Esophagus muscularis mucosa (tissue), 4 donors: ENCODE results near the gene NRG2. TPM values are rescaled to one million over a fixed set of nuclear protein-coding genes. Genes with fewer than 3 reads are reported as not detected.

Source experiments
- DNase-seq: peaks from one replicate; pipeline ENCODE4 v3.0.0-alpha.2; 2017; ENCODE audit errors: extremely low spot score
- H3K27ac ChIP-seq, 4 donors: fragments of 200-600 bp; sonication (generic); replicated peaks in 1 of 4; 1 replicate in 3 of 4; 2 replicates in 1 of 4; pipeline ENCODE4 v1.5.1; 2016 to 2019; ENCODE audit warnings: mild to moderate bottlenecking in 1 of 4
- H3K27me3 ChIP-seq, 4 donors: fragments of 200-600 bp; sonication (generic); one replicate each; pipeline versions ENCODE4 v1.5.1 to v1.6.0; 2016 to 2019
- H3K36me3 ChIP-seq, 4 donors: fragments of 200-600 bp; sonication (generic); one replicate each; pipeline ENCODE4 v1.5.1; 2016 to 2019
- H3K4me1 ChIP-seq, 4 donors: fragments of 200-600 bp; sonication (generic); one replicate each; pipeline ENCODE4 v1.5.1; 2016 to 2019
- H3K4me3 ChIP-seq, 4 donors: fragments of 200-600 bp; sonication (generic); 1 replicate in 2 of 4; 2 replicates in 2 of 4; pipeline ENCODE4 v1.5.1; 2016 to 2019; ENCODE audit warnings: mild to moderate bottlenecking in 4 of 4, moderate library complexity in 1 of 4
- H3K9me3 ChIP-seq, 4 donors: fragments of 200-600 bp; sonication (generic); 1 replicate in 3 of 4; 2 replicates in 1 of 4; pipeline ENCODE4 v1.5.1; 2016 to 2019
- EP300 ChIP-seq: sonication (generic); formaldehyde crosslinking; IDR thresholded peaks from one replicate; pipeline ENCODE4 v1.6.1; 2017; ENCODE audit warnings: antibody characterized with exemption
- POLR2A ChIP-seq: fragments of 450-650 bp; IDR thresholded peaks from one replicate; pipeline ENCODE4 v1.6.1; 2017; ENCODE audit warnings: antibody characterized with exemption, moderate library complexity, mild to moderate bottlenecking, low read depth
- POLR2AphosphoS5 ChIP-seq, 2 donors: sonication (generic); formaldehyde crosslinking; IDR thresholded peaks; one replicate each; pipeline ENCODE4 v1.6.1; 2017; ENCODE audit warnings: antibody characterized with exemption in 2 of 2
- WGBS: methylation state at CpG from one replicate; pipeline ENCODE4 v1.1.5; 2018; 5-methylcytosine and 5-hydroxymethylcytosine counted together
- intact Hi-C: fragments of 100-400 bp; cut with DNase I; formaldehyde crosslinking; loops from one replicate; pipeline ENCODE4 v1.15.1; 2023
- total RNA-seq, 4 donors: library from RNA; depleted of rRNA; stranded (reverse); fragments of >200 nt; gene quantifications; one replicate each; pipeline versions ENCODE4 v1.1.0 to v1.2.1, GENCODE V29; 2016
- TF ChIP-seq, protein P1 (sequence below), 3 experiments: fragments of 200-600 bp in 2 of 3; fragments of 450-650 bp in 1 of 3; sonication (generic) in 2 of 3; IDR thresholded peaks; one replicate each; pipeline ENCODE4 v1.5.1; 2017 to 2019; ENCODE audit warnings: antibody characterized with exemption in 3 of 3, mild to moderate bottlenecking in 2 of 3, moderate library complexity in 1 of 3

NRG2 gene
- total RNA-seq, 4 donors from 2014 or later, result 2.8 to 5.0 (median 4.1) TPM

DNA sequence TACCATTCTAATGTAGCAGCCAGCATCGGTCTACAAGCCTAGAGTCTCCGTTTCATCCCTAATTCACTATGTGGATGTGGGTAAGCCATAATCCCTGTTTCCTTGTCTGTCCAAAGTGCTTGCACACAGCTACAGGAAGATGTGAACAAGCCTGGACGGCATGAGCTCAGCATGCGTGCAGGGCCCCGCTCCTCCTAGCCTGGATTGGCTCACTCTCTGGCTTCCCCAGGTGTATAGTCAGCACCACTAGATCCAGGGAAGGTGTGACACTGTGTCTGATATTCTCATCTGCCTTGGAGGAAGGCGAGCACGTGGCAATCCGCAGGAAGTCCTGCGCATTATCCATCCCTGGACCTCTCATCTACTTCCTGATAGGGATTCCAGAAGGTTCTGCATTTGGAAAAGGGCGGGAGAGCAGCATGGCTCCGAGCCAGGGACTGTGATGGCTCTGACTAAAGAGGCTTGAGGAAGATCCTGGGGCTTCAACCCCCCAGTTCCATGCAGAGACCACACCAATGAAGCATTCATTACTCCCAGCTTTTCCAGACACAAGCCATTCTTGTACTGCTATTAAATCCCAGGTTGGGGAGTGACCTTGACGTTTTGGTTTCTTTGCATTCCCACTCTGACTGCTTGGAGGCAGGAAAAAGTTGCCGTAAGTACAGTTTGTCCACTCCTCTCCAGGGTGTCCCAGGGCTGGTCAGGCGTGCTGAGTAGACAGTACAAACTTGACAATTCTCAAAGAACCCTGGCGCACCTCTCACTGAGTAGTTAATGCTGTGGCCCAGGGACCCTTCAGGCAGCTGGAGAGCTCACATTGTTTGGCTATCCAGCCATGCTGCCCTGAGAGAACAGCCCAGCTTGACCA is 181.8 kb downstream of the NRG2 start:
- H3K4me3 ChIP-seq, result no peak overlapping the region
- WGBS, result 87% methylated on average over 15 of the region's 15 CpGs
- H3K27ac ChIP-seq, result no peak overlapping the region
- no peaks in the 10 kb centered on the region for H3K27me3 ChIP-seq
- H3K36me3 ChIP-seq, result no peaks in the 10 kb centered on the region
- DNase-seq, result no peak
- intact Hi-C loops, result no loop called here
- no peak for TF ChIP-seq POLR2A
- TF ChIP-seq POLR2AphosphoS5 (IDR thresholded peaks at IDR 0.05), result no peak
- TF ChIP-seq, protein P1, sequence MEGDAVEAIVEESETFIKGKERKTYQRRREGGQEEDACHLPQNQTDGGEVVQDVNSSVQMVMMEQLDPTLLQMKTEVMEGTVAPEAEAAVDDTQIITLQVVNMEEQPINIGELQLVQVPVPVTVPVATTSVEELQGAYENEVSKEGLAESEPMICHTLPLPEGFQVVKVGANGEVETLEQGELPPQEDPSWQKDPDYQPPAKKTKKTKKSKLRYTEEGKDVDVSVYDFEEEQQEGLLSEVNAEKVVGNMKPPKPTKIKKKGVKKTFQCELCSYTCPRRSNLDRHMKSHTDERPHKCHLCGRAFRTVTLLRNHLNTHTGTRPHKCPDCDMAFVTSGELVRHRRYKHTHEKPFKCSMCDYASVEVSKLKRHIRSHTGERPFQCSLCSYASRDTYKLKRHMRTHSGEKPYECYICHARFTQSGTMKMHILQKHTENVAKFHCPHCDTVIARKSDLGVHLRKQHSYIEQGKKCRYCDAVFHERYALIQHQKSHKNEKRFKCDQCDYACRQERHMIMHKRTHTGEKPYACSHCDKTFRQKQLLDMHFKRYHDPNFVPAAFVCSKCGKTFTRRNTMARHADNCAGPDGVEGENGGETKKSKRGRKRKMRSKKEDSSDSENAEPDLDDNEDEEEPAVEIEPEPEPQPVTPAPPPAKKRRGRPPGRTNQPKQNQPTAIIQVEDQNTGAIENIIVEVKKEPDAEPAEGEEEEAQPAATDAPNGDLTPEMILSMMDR (IDR thresholded peaks at IDR 0.05), result no peak
- no peak for TF ChIP-seq EP300
- no peaks in the 10 kb centered on the region for H3K9me3 ChIP-seq
- H3K4me1 ChIP-seq, result peaks cover 8 to 22% (median 15%) of the 10 kb centered on the region in 4 donors

DNA sequence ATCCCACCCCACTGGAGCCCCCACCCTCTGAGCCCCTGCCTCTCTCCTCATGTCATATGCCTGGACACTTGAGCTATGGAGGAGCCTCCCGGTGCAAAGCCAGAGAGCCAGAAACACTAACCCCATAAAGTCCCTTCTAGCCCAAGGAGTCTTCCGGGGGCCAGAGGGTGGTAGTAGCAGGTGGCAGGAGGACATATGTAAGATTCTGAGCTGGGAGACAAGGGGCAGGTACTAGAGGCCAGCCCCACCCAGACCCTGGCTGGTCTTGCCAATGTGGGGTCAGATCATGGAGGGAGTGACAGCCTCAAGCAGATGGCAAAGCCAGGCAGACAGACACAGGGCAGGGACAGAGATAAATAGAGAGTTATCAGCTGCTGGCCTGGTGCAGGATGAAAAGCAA is 184.1 kb downstream of the NRG2 start:
- WGBS, result 90% methylated on average over 2 of the region's 2 CpGs
- TF ChIP-seq POLR2A, result no peak
- no peak for TF ChIP-seq POLR2AphosphoS5 (IDR thresholded peaks at IDR 0.05)
- TF ChIP-seq EP300, result no peak
- TF ChIP-seq, protein P1 (IDR thresholded peaks at IDR 0.05), result no peak
- Histone ChIP-seq H3K4me3 (no peak overlapping the region), H3K36me3 (peaks cover 0 to 4% (median 0%) of the 10 kb centered on the region in 4 donors), H3K27ac (no peak overlapping the region), H3K4me1 (peaks cover 8 to 18% (median 13%) of the 10 kb centered on the region in 4 donors), H3K9me3 (no peaks in the 10 kb centered on the region), H3K27me3 (no peaks in the 10 kb centered on the region)
- intact Hi-C loops, result no loop called here
- DNase-seq, result no peak

DNA sequence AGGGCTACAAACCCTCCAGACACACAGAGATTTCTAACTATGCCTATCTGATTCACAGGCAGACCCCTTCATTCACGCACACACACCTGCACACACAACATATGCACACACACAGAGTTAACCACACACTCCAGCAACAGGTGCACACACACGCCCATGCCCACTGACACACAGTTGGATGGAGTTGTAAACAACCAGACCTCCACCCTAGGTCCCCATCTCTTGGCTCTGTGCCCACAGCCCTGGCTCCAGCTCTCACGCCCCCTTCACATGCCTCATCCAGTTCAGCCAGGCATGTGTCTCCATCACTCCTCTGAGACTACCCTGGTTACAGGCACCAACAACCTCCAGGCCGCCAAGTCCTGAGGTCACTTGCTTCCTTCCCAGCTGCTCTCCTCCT is 186.4 kb downstream of the NRG2 start:
- Histone ChIP-seq H3K27ac (no peak overlapping the region), H3K4me3 (no peak overlapping the region), H3K27me3 (no peaks in the 10 kb centered on the region), H3K9me3 (no peaks in the 10 kb centered on the region), H3K4me1 (no peaks in the 10 kb centered on the region), H3K36me3 (peaks cover 0 to 16% (median 11%) of the 10 kb centered on the region in 4 donors)
- intact Hi-C loops, result no loop called here
- no peak for DNase-seq
- TF ChIP-seq, protein P1 (IDR thresholded peaks at IDR 0.05), result no peak
- TF ChIP-seq POLR2A (no peak), POLR2AphosphoS5 (IDR thresholded peaks at IDR 0.05) (no peak), EP300 (no peak)
- WGBS, result 95% methylated on average over 4 of the region's 4 CpGs

DNA sequence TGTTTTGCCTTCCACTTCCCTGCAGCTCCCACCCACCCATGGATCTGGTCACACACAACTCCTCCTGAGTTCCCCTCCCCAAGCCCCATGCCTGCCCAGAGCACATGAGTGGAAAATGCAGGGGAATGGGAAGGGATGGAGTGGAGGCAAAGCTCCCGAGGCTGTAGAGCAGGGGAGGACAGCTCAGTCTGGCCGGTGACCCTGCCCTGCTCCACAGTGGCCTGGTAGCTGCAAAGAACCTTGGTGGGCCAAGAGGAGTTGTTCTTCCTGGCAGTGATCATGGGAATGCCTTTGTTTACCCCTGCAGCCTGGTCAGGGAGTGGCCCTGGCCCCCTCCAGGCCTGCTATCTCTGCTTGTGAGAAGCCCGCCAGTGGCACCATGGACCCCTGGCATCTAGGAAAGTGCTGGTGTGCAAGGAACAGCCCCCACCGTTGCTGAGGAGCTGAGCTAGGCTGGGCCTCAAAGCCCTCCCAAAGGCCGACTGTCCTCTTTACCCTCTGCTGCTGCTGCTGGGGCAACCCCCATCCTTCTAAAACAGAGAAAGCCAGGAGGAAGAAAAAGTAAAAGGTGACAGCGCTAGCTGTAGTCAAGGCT is 187.1 kb downstream of the NRG2 start:
- no peaks in the 10 kb centered on the region for H3K9me3 ChIP-seq
- 100% methylated on average over 3 of the region's 6 CpGs for WGBS
- intact Hi-C loops, result no loop called here
- no peak overlapping the region for H3K27ac ChIP-seq
- TF ChIP-seq, protein P1 (IDR thresholded peaks at IDR 0.05), result no peak
- TF ChIP-seq EP300 (no peak), POLR2AphosphoS5 (IDR thresholded peaks at IDR 0.05) (no peak), POLR2A (no peak)
- no peaks in the 10 kb centered on the region for H3K4me1 ChIP-seq
- no peak overlapping the region for H3K4me3 ChIP-seq
- no peak for DNase-seq
- no peaks in the 10 kb centered on the region for H3K27me3 ChIP-seq
- peaks cover 0 to 23% (median 18%) of the 10 kb centered on the region in 4 donors for H3K36me3 ChIP-seq
